HG02970 (cell line): ENCODE results near the gene PLA2G3.

Source experiments
- ATAC-seq: cut with Tn5 transposase; IDR thresholded peaks from one replicate; pipeline ENCODE4 v1.9.1; 2021; ENCODE audit warnings: mild to moderate bottlenecking, moderate library complexity, moderate number of reproducible peaks; ENCODE audit not compliant: unreplicated experiment, low FRiP score

PLA2G3 gene

GRCh38 chr22:31090217-31091085 is 49.9 kb downstream of the PLA2G3 start:
- no peak for ATAC-seq

GRCh38 chr22:31089160-31090100 is 50.9 kb downstream of the PLA2G3 start:
- ATAC-seq: no peak

GRCh38 chr22:31088233-31088986 is 51.9 kb downstream of the PLA2G3 start:
- ATAC-seq: no peak

- ATAC-seq: no peak
These were observed 52.5 kb downstream of the PLA2G3 start for GRCh38 chr22:31087744-31088215.

GRCh38 chr22:31086703-31087330 is 53.5 kb downstream of the PLA2G3 start:
- no peak for ATAC-seq

GRCh38 chr22:31085928-31086327 is 54.4 kb downstream of the PLA2G3 start:
- ATAC-seq: no peak

- no peak for ATAC-seq
These were observed 54.8 kb downstream of the PLA2G3 start for GRCh38 chr22:31085493-31085824.

GRCh38 chr22:31084811-31085492 is 55.4 kb downstream of the PLA2G3 start:
- ATAC-seq: peak; percentile 41
